B cell (primary cell): ENCODE results near the gene GLT1D1. TPM values are rescaled to one million over a fixed set of nuclear protein-coding genes. Genes with fewer than 3 reads are reported as not detected.

Experiments
- ATAC-seq: fragments of 200-7000 bp; cut with Tn5 transposase; one replicate; pipeline ENCODE4 v1.10.0; 2021; ENCODE audit warnings: low read depth, mild to moderate bottlenecking, moderate number of reproducible peaks, moderate library complexity
- CTCF ChIA-PET: fragments of 350-600 bp; sonication (Branson Sonifier 250); formaldehyde crosslinking; loops from one replicate; lab custom pipeline; 2021; ENCODE audit warnings: antibody characterized with exemption, inconsistent platforms; lab: Charles Lee
- POLR2A ChIA-PET: fragments of 350-600 bp; sonication (Branson Sonifier 250); formaldehyde crosslinking; loops from one replicate; lab custom pipeline; 2021; ENCODE audit warnings: antibody characterized with exemption; lab: Charles Lee
- DNase-seq: peaks from one replicate; pipeline ENCODE4 v3.0.0; 2013
- H2AFZ ChIP-seq: 2 replicates; pipeline ENCODE4 v1.6.1; 2012; ENCODE audit warnings: mild to moderate bottlenecking, low read depth, low read length; ENCODE audit not compliant: insufficient read depth, poor library complexity, severe bottlenecking
- H3K27ac ChIP-seq, 2 donors: 1 replicate in 1 of 2; 2 replicates in 1 of 2; pipeline ENCODE4 v1.5.1; 2012 to 2013; ENCODE audit warnings: low read length in 2 of 2, mild to moderate bottlenecking in 2 of 2, moderate library complexity in 1 of 2
- H3K27me3 ChIP-seq, 4 experiments: fragments of 200-600 bp in 1 of 4; sonication (generic) in 1 of 4; replicated peaks in 1 of 4; 1 replicate in 2 of 4; 2 replicates in 2 of 4; pipeline versions ENCODE4 v1.6.1 to v1.7.0; 2013 to 2016; ENCODE audit warnings: low read length in 3 of 4, mild to moderate bottlenecking in 2 of 4, mixed read lengths in 1 of 4, moderate library complexity in 1 of 4; ENCODE audit not compliant: insufficient read depth in 4 of 4, control insufficient read depth in 3 of 4; ENCODE audit errors: control extremely low read depth in 1 of 4
- H3K36me3 ChIP-seq, 2 experiments: replicated peaks in 1 of 2; 1 replicate in 1 of 2; 2 replicates in 1 of 2; pipeline versions ENCODE4 v1.6.1 to v1.7.1; 2013; ENCODE audit warnings: low read length in 1 of 2; ENCODE audit not compliant: insufficient read depth in 2 of 2, control insufficient read depth in 1 of 2; ENCODE audit errors: control extremely low read depth in 1 of 2, extremely low read depth in 1 of 2
- H3K4me1 ChIP-seq, 2 donors: fragments of 200-600 bp in 1 of 2; sonication (generic) in 1 of 2; 1 replicate in 1 of 2; 2 replicates in 1 of 2; pipeline versions ENCODE4 v1.5.1 to v1.6.1; 2013 to 2017; ENCODE audit warnings: low read length in 2 of 2; ENCODE audit not compliant: control insufficient read depth in 2 of 2, insufficient read depth in 2 of 2
- H3K4me2 ChIP-seq: replicated peaks from 2 replicates; pipeline ENCODE3; 2012; ENCODE audit warnings: mild to moderate bottlenecking, low read depth, low read length; ENCODE audit not compliant: poor library complexity, severe bottlenecking
- H3K4me3 ChIP-seq, 5 experiments: fragments of 200-600 bp in 1 of 5; sonication (generic) in 1 of 5; 1 replicate in 3 of 5; 2 replicates in 2 of 5; pipeline versions ENCODE4 v1.5.1 to v1.7.0; 2011 to 2016; ENCODE audit warnings: low read length in 4 of 5, mild to moderate bottlenecking in 4 of 5, low read depth in 2 of 5, control low read depth in 1 of 5, moderate library complexity in 1 of 5; ENCODE audit not compliant: insufficient read depth in 1 of 5; ENCODE audit errors: control extremely low read depth in 1 of 5, extremely low read depth in 1 of 5
- H3K79me2 ChIP-seq: fragments of 200-600 bp; sonication (generic); one replicate; pipeline ENCODE4 v1.6.0; 2016; ENCODE audit warnings: low read length; ENCODE audit not compliant: control insufficient read depth, insufficient read depth
- H3K9ac ChIP-seq: fragments of 200-600 bp; sonication (generic); 2 replicates; pipeline ENCODE4 v1.6.1; 2017; ENCODE audit warnings: mild to moderate bottlenecking, low read length, moderate library complexity
- H3K9me3 ChIP-seq, 3 donors: one replicate each; pipeline versions ENCODE4 v1.6.1 to v1.7.1; 2013; ENCODE audit warnings: low read length in 2 of 3; ENCODE audit not compliant: control insufficient read depth in 2 of 3, insufficient read depth in 1 of 3; ENCODE audit errors: control extremely low read depth in 1 of 3
- H4K20me1 ChIP-seq: 2 replicates; pipeline ENCODE4 v1.6.0; 2012; ENCODE audit warnings: mild to moderate bottlenecking, low read length; ENCODE audit not compliant: insufficient read depth, control insufficient read depth, poor library complexity, severe bottlenecking
- H3K27ac Mint-ChIP-seq: one replicate; pipeline ENCODE4 v1.8.0; 2021; ENCODE audit warnings: mixed read lengths
- H3K27me3 Mint-ChIP-seq: one replicate; pipeline ENCODE4 v1.8.0; 2021; ENCODE audit warnings: mixed read lengths
- H3K4me1 Mint-ChIP-seq: one replicate; pipeline ENCODE4 v1.8.0; 2021; ENCODE audit warnings: mixed read lengths
- H3K4me3 Mint-ChIP-seq: one replicate; pipeline ENCODE4 v1.8.0; 2021; ENCODE audit warnings: mixed read lengths
- H3K9me3 Mint-ChIP-seq: one replicate; pipeline ENCODE4 v1.8.0; 2022; ENCODE audit warnings: mixed read lengths; ENCODE audit not compliant: insufficient read depth
- CTCF ChIP-seq: fragments of 200-600 bp; IDR thresholded peaks from one replicate; pipeline ENCODE4 v1.8.0; 2022; ENCODE audit warnings: antibody characterized with exemption, mild to moderate bottlenecking
- EZH2 ChIP-seq: IDR thresholded peaks from 2 replicates; pipeline ENCODE4 v1.6.1; 2012; ENCODE audit warnings: borderline replicate concordance, low read depth, mild to moderate bottlenecking, moderate library complexity, low read length; ENCODE audit not compliant: insufficient read depth, poor library complexity, severe bottlenecking
- WGBS: methylation state at CpG from one replicate; pipeline ENCODE4 v1.1.5; 2013; ENCODE audit warnings: missing lambda C conversion rate; ENCODE audit not compliant: insufficient coverage; 5-methylcytosine and 5-hydroxymethylcytosine counted together
- intact Hi-C: fragments of 100-400 bp; cut with micrococcal nuclease; formaldehyde crosslinking; loops from one replicate; pipeline ENCODE4 v1.10.0; 2022
- polyA plus RNA-seq: library from polyadenylated mRNA; depleted of rRNA; stranded (reverse); fragments of >200 nt; gene quantifications from 2 replicates; pipeline ENCODE4 v1.2.3, GENCODE V29; 2012
- total RNA-seq, 2 donors: library from RNA; stranded (reverse); fragments of 120-200 nt in 1 of 2; gene quantifications; 1 replicate in 1 of 2; 2 replicates in 1 of 2; pipeline versions ENCODE4 v1.2.3 to v1.2.4, GENCODE V29; 2013 to 2022

The GLT1D1 gene
- total and polyA plus RNA-seq, 2 donors (not counting 1 experiment from before 2014, with no cell fraction given): 0.22 to 0.49 TPM

- H3K9ac ChIP-seq: no peak overlapping the region
Measured at GRCh38 chr12:128857133-128857763, 4.0 kb downstream of the GLT1D1 start.

More at GRCh38 chr12:128857133-128857763, 4.0 kb downstream of the GLT1D1 start:
- H3K4me3 Mint-ChIP-seq: no peak overlapping the region
- 65% methylated on average over 7 of the region's 9 CpGs for WGBS
- Histone ChIP-seq H3K79me2 (no peaks in the 10 kb centered on the region), H3K4me3 (no peak overlapping the region), H3K27me3 (peaks cover 0 to 33% (median 12%) of the 10 kb centered on the region in 4 experiments), H3K4me1 (peaks cover 10% of the 10 kb centered on the region in 2 donors), H3K36me3 (no peaks in the 10 kb centered on the region), H3K9me3 (peaks cover 0 to 4% (median 0%) of the 10 kb centered on the region in 3 donors), H2AFZ (no peak overlapping the region), H4K20me1 (no peaks in the 10 kb centered on the region), H3K27ac (no peak overlapping the region), H3K4me2 (no peak overlapping the region)
- peaks cover 4% of the 10 kb centered on the region for H3K4me1 Mint-ChIP-seq
- no peak for TF ChIP-seq CTCF
- no peak for TF ChIP-seq EZH2
- no peak for DNase-seq
- no peaks in the 10 kb centered on the region for H3K9me3 Mint-ChIP-seq
- POLR2A ChIA-PET: no interaction called here
- no peak overlapping the region for H3K27ac Mint-ChIP-seq
- intact Hi-C loops: no loop called here
- peaks cover 22% of the 10 kb centered on the region for H3K27me3 Mint-ChIP-seq
- CTCF ChIA-PET: interaction anchor here (0.6 kb wide), 1 partner anchor 24 kb away, joined by 4 read pairs; no protein-coding TSS in a partner anchor
- no peak for ATAC-seq
